Activated CD8-positive, alpha-beta T cell treated with anti-CD3 and anti-CD28 coated beads for 36 hours (primary cell): ENCODE data around the gene GALT. TPM values are rescaled to one million over a fixed set of nuclear protein-coding genes. Genes with fewer than 3 reads are reported as not detected.

Experiments used
- ATAC-seq: fragments of 200-7000 bp; cut with Tn5 transposase; one replicate; pipeline ENCODE4 v1.10.0; 2021; ENCODE audit warnings: mild to moderate bottlenecking, moderate library complexity
- CTCF ChIA-PET: fragments of 350-600 bp; sonication (Branson Sonifier 250); formaldehyde crosslinking; loops from one replicate; lab custom pipeline; 2021; ENCODE audit warnings: antibody characterized with exemption; lab: Charles Lee
- POLR2A ChIA-PET: fragments of 350-600 bp; sonication (Branson Sonifier 250); formaldehyde crosslinking; loops from one replicate; lab custom pipeline; 2021; ENCODE audit warnings: antibody characterized with exemption; lab: Charles Lee
- DNase-seq: peaks from one replicate; pipeline ENCODE4 v3.0.0-alpha.2; 2020
- H3K27ac Mint-ChIP-seq: one replicate; pipeline ENCODE4 v1.8.0; 2021; ENCODE audit warnings: mild to moderate bottlenecking, mixed read lengths
- H3K27me3 Mint-ChIP-seq: one replicate; pipeline ENCODE4 v1.8.0; 2021; ENCODE audit warnings: mixed read lengths
- H3K36me3 Mint-ChIP-seq: one replicate; pipeline ENCODE4 v1.8.0; 2021; ENCODE audit warnings: low read depth, mixed read lengths
- H3K4me1 Mint-ChIP-seq: one replicate; pipeline ENCODE4 v1.8.0; 2021; ENCODE audit warnings: low read depth, mixed read lengths
- H3K4me3 Mint-ChIP-seq: one replicate; pipeline ENCODE4 v1.8.0; 2021; ENCODE audit warnings: mild to moderate bottlenecking, moderate library complexity, mixed read lengths
- H3K9me3 Mint-ChIP-seq: one replicate; pipeline ENCODE4 v1.8.0; 2021; ENCODE audit warnings: mixed read lengths
- intact Hi-C: fragments of 100-400 bp; cut with micrococcal nuclease; formaldehyde crosslinking; loops from one replicate; pipeline ENCODE4 v1.10.0; 2022
- total RNA-seq, 2 experiments: library from RNA; stranded (reverse); gene quantifications; one replicate each; pipeline ENCODE4 v1.2.3, GENCODE V29; 2021
- TF ChIP-seq, protein P1 (sequence below): fragments of 200-600 bp; IDR thresholded peaks from one replicate; pipeline ENCODE4 v1.8.0; 2022; ENCODE audit warnings: antibody characterized with exemption, mild to moderate bottlenecking

The GALT gene
- total RNA-seq, 2 experiments from 2014 or later = 42.8 to 44.5 TPM

DNA sequence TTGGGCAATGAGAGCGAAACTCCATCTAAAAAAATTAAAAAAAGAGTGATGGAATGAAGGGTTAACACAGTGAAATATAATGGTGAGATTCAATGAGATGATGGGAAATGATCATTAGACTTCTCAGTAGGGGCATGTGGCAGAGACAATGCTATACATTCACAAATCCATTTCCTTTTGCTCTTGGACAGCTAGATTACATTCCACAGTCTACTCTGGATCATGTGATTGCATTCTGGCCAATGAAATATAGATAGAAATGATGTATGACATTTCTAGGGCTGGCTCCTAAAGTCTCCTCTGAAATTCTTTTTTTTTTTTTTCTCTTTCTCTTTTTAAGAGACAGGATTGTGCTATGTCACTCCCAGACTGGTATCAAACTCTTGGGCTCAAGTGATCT is 3.8 kb upstream of the GALT start:
- no peaks in the 10 kb centered on the region for H3K27me3 Mint-ChIP-seq
- TF ChIP-seq, protein P1, sequence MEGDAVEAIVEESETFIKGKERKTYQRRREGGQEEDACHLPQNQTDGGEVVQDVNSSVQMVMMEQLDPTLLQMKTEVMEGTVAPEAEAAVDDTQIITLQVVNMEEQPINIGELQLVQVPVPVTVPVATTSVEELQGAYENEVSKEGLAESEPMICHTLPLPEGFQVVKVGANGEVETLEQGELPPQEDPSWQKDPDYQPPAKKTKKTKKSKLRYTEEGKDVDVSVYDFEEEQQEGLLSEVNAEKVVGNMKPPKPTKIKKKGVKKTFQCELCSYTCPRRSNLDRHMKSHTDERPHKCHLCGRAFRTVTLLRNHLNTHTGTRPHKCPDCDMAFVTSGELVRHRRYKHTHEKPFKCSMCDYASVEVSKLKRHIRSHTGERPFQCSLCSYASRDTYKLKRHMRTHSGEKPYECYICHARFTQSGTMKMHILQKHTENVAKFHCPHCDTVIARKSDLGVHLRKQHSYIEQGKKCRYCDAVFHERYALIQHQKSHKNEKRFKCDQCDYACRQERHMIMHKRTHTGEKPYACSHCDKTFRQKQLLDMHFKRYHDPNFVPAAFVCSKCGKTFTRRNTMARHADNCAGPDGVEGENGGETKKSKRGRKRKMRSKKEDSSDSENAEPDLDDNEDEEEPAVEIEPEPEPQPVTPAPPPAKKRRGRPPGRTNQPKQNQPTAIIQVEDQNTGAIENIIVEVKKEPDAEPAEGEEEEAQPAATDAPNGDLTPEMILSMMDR = no peak
- H3K9me3 Mint-ChIP-seq = no peaks in the 10 kb centered on the region
- no peak for DNase-seq
- H3K4me3 Mint-ChIP-seq = no peak overlapping the region
- POLR2A ChIA-PET = no interaction called here
- H3K27ac Mint-ChIP-seq = no peak overlapping the region
- peaks cover 3% of the 10 kb centered on the region for H3K36me3 Mint-ChIP-seq
- peaks cover 22% of the 10 kb centered on the region for H3K4me1 Mint-ChIP-seq
- ATAC-seq = no peak
- CTCF ChIA-PET = interaction anchor here (1.0 to 10.0 kb wide), 2 partner anchors 8 to 21 kb away, joined by 3 to 133 read pairs; partner anchors contain the start of gene SIGMAR1
- intact Hi-C loops = no loop called here

DNA sequence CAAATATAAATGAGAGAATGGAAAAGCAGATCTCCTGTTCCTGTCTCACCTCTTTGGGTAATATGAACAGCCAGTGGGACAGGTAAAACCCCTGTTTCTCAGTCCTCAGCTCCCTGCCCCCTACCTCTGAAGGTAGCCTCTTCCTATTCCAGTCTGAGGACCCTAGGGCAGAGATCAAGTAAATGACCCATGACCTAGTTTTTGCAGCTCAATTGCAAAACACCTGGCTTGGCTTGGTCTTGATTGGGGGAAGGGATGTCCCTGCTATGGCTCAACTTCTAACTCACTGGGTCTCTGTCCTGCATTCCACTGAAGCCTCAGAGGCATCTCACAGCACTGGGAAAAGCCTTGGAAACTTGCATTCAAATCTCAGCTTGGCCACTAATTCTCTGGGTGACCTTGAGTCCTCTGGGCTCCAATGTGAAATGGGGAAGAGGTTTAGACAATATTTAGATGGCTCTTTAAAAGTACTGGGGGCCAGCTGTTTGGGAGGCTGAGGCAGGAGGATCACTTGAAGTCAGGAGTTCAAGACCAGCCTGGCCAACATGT is 1.6 kb upstream of the GALT start:
- ATAC-seq (no peak), DNase-seq (no peak)
- POLR2A ChIA-PET = interaction anchor here (0.8 to 1.2 kb wide), 4 partner anchors 11 to 28 kb away, joined by 3 to 4 read pairs (median 3); no protein-coding TSS in a partner anchor
- Mint-ChIP-seq H3K27me3 (no peaks in the 10 kb centered on the region), H3K4me1 (peaks cover 23% of the 10 kb centered on the region), H3K27ac (no peak overlapping the region), H3K9me3 (no peaks in the 10 kb centered on the region), H3K36me3 (peaks cover 22% of the 10 kb centered on the region), H3K4me3 (no peak overlapping the region)
- CTCF ChIA-PET = interaction anchor here (1.0 to 10.0 kb wide), 6 partner anchors 10 to 241 kb away, joined by 3 to 133 read pairs (median 13); partner anchors contain the start of genes CCL27 and SIGMAR1
- TF ChIP-seq, protein P1 = no peak
- intact Hi-C loops = no loop called here

GRCh38 chr9:34647084-34647403 is 569 bp downstream of the GALT start:
- Mint-ChIP-seq H3K4me3 (peak overlapping the region; percentile 80), H3K27me3 (no peaks in the 10 kb centered on the region), H3K36me3 (peaks cover 25% of the 10 kb centered on the region), H3K9me3 (no peaks in the 10 kb centered on the region), H3K27ac (peak overlapping the region; percentile 85), H3K4me1 (peaks cover 24% of the 10 kb centered on the region)
- POLR2A ChIA-PET = interaction anchor here (0.8 to 4.2 kb wide), 11 partner anchors 9 to 189 kb away, joined by 3 to 63 read pairs (median 3); partner anchors contain the start of genes CCL27, DCTN3, DNAI1 and FAM219A
- ATAC-seq = no peak
- TF ChIP-seq, protein P1 = peak; percentile 2
- no peak for DNase-seq
- intact Hi-C loops = no loop called here
- CTCF ChIA-PET = interaction anchor here (0.9 to 10.0 kb wide), 14 partner anchors 11 to 465 kb away, joined by 3 to 133 read pairs (median 4); partner anchors contain the start of genes CCL27, DCTN3, RPP25L and SIGMAR1

DNA sequence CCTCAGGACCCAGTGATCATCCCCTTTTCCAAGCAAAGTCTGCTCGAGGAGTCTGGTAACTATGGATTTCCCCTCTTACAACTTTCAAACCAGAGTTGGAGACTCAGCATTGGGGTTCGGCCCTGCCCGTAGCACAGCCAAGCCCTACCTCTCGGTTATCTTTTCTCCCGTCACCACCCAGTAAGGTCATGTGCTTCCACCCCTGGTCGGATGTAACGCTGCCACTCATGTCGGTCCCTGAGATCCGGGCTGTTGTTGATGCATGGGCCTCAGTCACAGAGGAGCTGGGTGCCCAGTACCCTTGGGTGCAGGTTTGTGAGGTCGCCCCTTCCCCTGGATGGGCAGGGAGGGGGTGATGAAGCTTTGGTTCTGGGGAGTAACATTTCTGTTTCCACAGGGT is 1.2 kb downstream of the GALT start:
- TF ChIP-seq, protein P1 = no peak
- DNase-seq (peak; percentile 14), ATAC-seq (no peak)
- Mint-ChIP-seq H3K27ac (peak overlapping the region; percentile 85), H3K4me1 (peaks cover 30% of the 10 kb centered on the region), H3K27me3 (no peaks in the 10 kb centered on the region), H3K9me3 (no peaks in the 10 kb centered on the region), H3K4me3 (peak overlapping the region; percentile 80), H3K36me3 (peaks cover 28% of the 10 kb centered on the region)
- intact Hi-C loops = no loop called here
- ChIA-PET CTCF (interaction anchor here (1.8 to 10.0 kb wide), 3 partner anchors 13 to 36 kb away, joined by 7 to 133 read pairs (median 54); partner anchors contain the start of genes CCL27, RPP25L and SIGMAR1), POLR2A (interaction anchor here (1.0 to 4.2 kb wide), 6 partner anchors 12 to 189 kb away, joined by 3 to 63 read pairs (median 4); partner anchors contain the start of genes CCL27, DNAI1, FAM219A and SIGMAR1)

DNA sequence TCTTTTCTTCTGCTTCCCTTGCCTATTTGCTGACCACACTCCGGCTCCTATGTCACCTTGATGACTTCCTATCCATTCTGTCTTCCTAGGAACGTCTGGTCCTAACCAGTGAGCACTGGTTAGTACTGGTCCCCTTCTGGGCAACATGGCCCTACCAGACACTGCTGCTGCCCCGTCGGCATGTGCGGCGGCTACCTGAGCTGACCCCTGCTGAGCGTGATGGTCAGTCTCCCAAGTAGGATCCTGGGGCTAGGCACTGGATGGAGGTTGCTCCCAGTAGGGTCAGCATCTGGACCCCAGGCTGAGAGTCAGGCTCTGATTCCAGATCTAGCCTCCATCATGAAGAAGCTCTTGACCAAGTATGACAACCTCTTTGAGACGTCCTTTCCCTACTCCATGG is 2.2 kb downstream of the GALT start:
- no peak overlapping the region for H3K27ac Mint-ChIP-seq
- TF ChIP-seq, protein P1 = no peak
- no peaks in the 10 kb centered on the region for H3K9me3 Mint-ChIP-seq
- peaks cover 28% of the 10 kb centered on the region for H3K36me3 Mint-ChIP-seq
- peak overlapping the region; percentile 80 for H3K4me3 Mint-ChIP-seq
- no peaks in the 10 kb centered on the region for H3K27me3 Mint-ChIP-seq
- intact Hi-C loops = no loop called here
- DNase-seq (no peak), ATAC-seq (no peak)
- ChIA-PET CTCF (interaction anchor here (1.0 to 10.0 kb wide), 4 partner anchors 14 to 54 kb away, joined by 3 to 133 read pairs (median 29); partner anchors contain the start of genes CCL27 and SIGMAR1), POLR2A (interaction anchor here (3.8 to 4.2 kb wide), 2 partner anchors 11 to 13 kb away, joined by 34 to 63 read pairs; partner anchors contain the start of genes CCL27 and SIGMAR1)
- peaks cover 36% of the 10 kb centered on the region for H3K4me1 Mint-ChIP-seq
